NOMO-1 treated with DMSO at 0.1 percent for 48 hours (cell line): Measurements from ENCODE around the gene MRI1.
A peak's percentile ranks its signal among the peaks of the same experiment; 100 is the strongest.
"Not testable (repeated sequence)": the region's sequence is repeated elsewhere in the genome, so short reads cannot be mapped to it uniquely, and the experiment has no call there.

ENCODE experiments used
- DNase-seq: peaks from one replicate; lab custom pipeline; 2025; ENCODE audit not compliant: unreplicated experiment; lab: John Stamatoyannopoulos, UW

Gene MRI1

GRCh38 chr19:13764101-13764807 is at the start of gene MRI1:
Gene MRI1 (plus strand): TSS chr19:13764522. CDS start chr19:13764589, 67 bp downstream.
- peak; percentile 51 for DNase-seq

- no peak for DNase-seq
These were observed 47.1 kb upstream of the MRI1 start for GRCh38 chr19:13717194-13717643.

DNA sequence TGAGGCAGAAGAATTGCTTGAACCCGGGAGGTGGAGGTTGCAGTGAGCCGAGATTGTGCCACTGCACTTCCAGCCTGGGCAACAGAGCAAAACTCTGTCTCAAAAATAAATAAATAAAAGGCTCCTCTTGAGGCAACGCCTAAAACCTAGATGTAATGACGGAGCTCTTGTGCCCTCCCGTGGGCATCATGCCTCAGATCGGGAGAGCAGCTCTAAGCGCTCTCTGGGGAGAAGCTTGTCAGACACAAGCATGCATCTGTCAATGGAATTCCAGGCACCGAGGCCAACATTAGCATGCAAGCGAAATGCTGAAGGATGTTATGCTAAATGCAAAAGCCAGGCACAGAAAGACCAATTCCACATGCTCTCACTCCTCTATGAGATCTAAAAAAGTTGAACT is 45.6 kb upstream of the MRI1 start:
- DNase-seq = no peak

- no peak for DNase-seq
These were observed 42.2 kb upstream of the MRI1 start for GRCh38 chr19:13722146-13722545.

DNA sequence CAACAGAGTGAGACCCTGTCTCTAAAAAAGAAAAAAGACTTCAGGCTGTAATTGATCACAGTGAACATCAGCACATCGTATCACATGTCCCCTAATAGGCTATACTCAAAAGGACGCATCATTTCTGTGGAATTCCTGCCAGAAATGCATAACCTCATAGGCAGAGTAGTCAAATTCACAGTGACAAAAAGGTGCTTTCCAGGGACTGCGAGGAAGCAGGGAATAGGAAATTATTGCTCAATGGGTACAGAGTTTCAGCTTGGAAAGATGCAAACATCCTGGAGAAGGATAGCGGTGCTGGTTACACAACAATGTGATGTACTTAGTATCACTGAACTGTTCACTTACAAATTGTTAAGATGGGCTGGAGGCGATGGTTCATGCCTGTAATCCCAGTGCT is 41.1 kb upstream of the MRI1 start:
- no peak for DNase-seq

DNA sequence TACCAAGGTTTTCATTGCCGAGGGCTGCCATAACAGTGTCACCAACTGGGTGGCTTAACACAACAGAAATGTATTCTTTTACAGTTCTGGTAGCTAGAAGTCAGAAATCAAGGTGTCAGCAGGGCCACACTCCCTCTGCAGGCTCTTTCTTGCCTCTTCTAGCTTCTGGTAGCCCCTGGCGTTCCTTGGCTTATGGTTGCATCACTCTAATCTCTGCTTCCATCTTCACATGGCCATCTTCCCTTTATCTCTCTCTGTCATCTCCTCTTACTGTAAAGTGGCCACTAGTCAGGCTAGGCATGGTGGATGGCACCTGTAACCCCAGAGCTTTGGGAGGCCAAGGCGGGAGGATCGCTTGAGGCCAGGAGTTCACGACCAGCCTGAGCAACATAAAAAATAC is 38.0 kb upstream of the MRI1 start:
- DNase-seq = no peak

DNA sequence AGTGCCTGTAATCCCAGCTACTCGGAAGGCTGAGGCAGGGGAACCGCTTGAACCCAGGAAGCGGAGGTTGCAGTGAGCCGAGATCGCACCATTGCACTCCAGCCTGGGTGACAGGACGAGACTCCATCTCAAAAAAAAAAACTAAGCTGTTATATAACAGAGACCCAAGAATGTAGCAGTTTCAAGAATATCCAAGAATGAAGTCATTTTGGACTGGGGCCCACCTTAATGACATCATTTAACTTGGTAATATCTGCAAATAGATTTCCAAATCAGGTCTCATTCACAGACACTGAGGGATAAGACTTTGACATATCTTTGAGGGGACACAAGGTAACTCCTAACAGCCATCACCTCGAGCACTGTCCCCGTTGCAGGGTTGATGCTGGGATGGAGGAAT is 36.5 kb upstream of the MRI1 start:
- DNase-seq = no peak

DNA sequence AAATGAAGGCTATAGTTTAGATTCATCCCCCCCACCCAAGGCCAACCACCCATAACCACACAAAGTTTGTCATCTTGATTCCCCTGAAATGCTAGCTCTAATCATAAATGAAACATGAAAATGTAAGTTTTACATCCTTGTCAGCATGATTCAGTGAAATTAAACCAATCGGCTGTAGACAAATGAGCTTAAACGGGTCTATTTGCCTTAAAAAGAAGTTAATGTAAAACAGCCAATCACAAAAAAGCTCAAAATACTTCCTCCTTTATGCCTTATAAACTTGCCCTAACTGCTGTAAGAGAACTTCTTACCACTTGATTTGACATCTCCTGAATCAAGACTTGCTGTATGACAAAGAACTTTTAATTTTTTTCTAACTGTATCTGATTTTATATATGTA is 34.5 kb upstream of the MRI1 start:
- DNase-seq = peak; percentile 61

DNA sequence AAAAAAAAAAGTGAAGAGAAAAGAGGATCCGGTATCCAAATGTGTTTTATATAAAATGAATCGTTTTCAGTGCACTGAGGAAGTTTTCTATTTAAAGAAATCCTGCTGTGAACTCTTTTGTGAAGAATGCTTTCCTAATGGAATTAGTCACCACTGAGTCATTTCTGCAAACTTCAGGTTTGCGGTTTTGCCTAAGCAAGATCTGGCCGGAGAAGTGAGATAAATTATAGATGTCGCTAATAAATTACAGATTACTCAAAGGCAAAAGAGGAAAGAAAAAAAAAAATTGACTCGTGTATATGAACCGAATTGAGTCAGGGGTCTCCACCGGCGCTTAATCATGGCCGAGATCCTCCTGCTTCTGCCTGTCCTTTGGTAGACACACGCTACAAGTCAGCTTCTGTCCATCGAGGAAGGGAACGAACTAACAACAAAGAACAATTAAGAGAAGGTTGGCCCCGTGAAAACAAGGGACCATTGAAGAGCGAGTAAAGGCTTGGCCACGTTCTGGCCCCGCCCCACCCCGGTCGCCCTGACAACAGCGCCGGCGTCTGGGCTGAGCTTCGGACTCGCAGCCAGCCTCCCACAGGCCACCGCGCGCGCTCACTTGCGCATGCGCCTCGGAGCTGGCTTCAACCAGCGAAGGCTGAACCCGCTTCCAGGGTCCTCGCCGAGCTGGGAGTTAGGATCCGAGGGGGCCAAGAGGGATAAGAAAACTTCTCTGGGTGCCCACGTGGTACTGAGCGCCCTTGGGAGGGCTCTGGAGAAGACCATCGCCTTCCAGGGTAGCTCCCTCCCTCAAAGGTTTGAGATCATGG is 33.0 kb upstream of the MRI1 start:
- DNase-seq = peak; percentile 93

GRCh38 chr19:13732337-13732736 is 32.0 kb upstream of the MRI1 start:
- no peak for DNase-seq

- DNase-seq = no peak
These were observed 29.6 kb upstream of the MRI1 start for GRCh38 chr19:13734751-13735150.

- no peak for DNase-seq
These were observed 26.2 kb upstream of the MRI1 start for GRCh38 chr19:13738073-13738472.

GRCh38 chr19:13741893-13742292 is 22.4 kb upstream of the MRI1 start:
- no peak for DNase-seq

DNA sequence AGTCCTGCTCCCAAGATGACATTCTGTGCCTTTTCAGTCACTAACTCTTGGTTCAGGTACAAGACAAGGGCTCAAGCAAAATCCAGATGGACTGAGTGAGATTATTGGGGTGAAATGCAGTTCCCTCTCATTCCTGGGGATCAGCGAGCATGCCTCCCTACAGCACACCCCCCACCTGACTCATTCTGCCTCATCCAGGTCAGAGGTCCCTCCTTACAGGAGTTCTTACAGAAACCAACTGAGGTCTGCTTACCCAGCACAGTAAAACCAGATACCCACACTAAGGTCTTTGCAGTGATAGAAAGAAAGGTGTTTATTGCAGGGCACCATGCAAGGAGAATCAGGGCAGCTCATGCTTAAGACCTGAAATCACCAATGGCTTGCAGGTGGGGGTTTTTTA is 21.6 kb upstream of the MRI1 start:
- DNase-seq = no peak

- DNase-seq = no peak
These were observed 20.1 kb upstream of the MRI1 start for GRCh38 chr19:13744174-13744573.

GRCh38 chr19:13747098-13747453 is 17.2 kb upstream of the MRI1 start:
- DNase-seq = no peak

DNA sequence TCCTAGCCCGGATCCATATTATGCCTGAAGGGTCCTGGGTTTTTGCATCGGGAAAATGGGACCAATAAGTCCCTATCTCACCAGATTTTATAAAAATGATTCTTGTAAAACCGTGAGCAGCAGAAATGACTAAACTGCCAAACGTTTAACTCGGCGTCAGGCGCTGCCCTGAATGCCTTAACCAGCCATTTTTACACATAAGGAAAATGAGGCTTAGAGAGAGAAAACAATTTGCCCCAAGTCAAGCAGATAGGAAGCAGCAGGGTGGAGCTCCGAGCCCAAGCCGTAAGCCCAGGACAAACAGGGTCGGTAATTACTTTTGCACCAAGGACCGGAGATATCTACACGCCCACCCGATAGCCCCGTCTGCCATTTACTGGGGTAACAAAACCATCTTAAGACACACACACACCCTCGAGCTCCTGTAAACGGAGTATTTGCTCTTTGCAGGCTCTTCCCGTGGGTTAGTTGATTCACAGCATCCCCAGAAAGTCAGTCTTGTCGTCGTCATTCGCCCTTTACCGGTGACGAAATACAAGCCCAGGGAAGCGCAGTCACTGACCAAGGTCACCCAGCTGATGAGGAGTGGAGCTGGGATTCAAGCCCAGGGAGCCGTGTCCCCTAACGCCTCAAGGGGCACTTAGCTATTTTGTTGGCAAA is 16.0 kb upstream of the MRI1 start:
- no peak for DNase-seq

DNA sequence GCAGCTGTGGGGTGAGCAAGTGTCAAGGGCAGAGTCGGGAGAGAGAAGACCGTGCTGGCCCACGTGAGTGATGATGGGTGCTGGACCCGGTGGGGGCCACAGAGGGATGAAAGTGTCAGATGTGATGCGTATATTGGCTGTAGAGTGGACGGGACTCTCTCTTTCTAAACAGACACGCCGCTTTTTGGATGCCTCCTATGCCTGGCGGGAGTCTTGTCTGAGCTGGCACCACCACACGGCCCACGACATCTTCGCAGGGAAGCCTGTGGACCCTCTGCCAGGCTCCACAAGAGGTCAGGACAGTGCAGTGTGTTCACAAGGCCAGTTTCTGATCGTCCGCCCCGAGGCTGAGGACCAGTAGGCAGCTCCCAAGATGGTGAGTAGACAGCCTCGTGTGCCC is 12.9 kb upstream of the MRI1 start:
- DNase-seq = no peak

GRCh38 chr19:13753622-13754021 is 10.7 kb upstream of the MRI1 start:
- not testable (repeated sequence) for DNase-seq

DNA sequence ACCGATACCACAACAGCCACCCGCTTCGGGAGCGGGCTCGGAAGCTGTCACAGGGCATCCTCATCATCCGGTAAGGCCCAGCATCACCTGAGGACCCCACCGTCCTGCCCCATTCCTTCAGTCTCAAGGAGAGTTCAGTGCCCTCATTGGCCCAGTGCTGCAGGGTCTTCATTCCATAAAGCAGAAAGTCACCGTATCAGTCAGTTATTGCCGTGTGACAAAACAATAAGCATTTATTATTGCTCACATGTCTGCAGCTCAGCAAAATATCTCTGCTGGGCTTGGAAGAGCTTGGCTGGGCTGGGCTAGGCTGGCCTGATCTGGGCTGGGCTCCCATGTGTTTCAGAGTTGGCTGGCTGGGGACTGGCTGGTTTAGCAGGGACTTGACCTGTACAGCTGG is 8.1 kb upstream of the MRI1 start:
- no peak for DNase-seq

GRCh38 chr19:13757805-13758772 is 6.2 kb upstream of the MRI1 start:
- DNase-seq = no peak
